Fibroblast of skin of abdomen (primary cell): ENCODE data around the gene PIEZO1.

Experiments
- DNase-seq: peaks from one replicate; pipeline ENCODE4 v3.0.0-alpha.2; 2013

The PIEZO1 gene

GRCh38 chr16:88735121-88735520 lies 49.9 kb downstream of the PIEZO1 start:
- no peak for DNase-seq

GRCh38 chr16:88734361-88734728 lies 50.7 kb downstream of the PIEZO1 start:
- DNase-seq, result no peak

GRCh38 chr16:88733630-88734360 lies 51.2 kb downstream of the PIEZO1 start:
- no peak for DNase-seq

- no peak for DNase-seq
Observed at GRCh38 chr16:88732961-88733294, 52.1 kb downstream of the PIEZO1 start.

- DNase-seq, result no peak
Observed at GRCh38 chr16:88732172-88732960, 52.7 kb downstream of the PIEZO1 start.

GRCh38 chr16:88731699-88732098 lies 53.3 kb downstream of the PIEZO1 start:
- no peak for DNase-seq

- peak; percentile 37 for DNase-seq
Observed at GRCh38 chr16:88730632-88731607, 54.1 kb downstream of the PIEZO1 start.

- DNase-seq, result no peak
Observed at GRCh38 chr16:88727871-88728270, 57.1 kb downstream of the PIEZO1 start.

GRCh38 chr16:88726981-88727380 lies 58.0 kb downstream of the PIEZO1 start:
- DNase-seq, result no peak

GRCh38 chr16:88726408-88726749 lies 58.6 kb downstream of the PIEZO1 start:
- DNase-seq, result no peak

GRCh38 chr16:88725609-88726407 lies 59.2 kb downstream of the PIEZO1 start:
- DNase-seq, result no peak

GRCh38 chr16:88724855-88725555 lies 60.0 kb downstream of the PIEZO1 start:
- DNase-seq, result no peak

GRCh38 chr16:88723911-88724310 lies 61.1 kb downstream of the PIEZO1 start:
- DNase-seq, result no peak

GRCh38 chr16:88723507-88723887 lies 61.5 kb downstream of the PIEZO1 start:
- DNase-seq, result no peak

GRCh38 chr16:88722784-88723506 lies 62.1 kb downstream of the PIEZO1 start:
- no peak for DNase-seq

GRCh38 chr16:88721815-88722755 lies 62.9 kb downstream of the PIEZO1 start:
- no peak for DNase-seq

GRCh38 chr16:88721236-88721635 lies 63.8 kb downstream of the PIEZO1 start:
- DNase-seq, result no peak

GRCh38 chr16:88720396-88720970 lies 64.5 kb downstream of the PIEZO1 start:
- DNase-seq, result no peak

GRCh38 chr16:88719933-88720296 lies 65.1 kb downstream of the PIEZO1 start:
- DNase-seq, result no peak
